H9 (cell line): ENCODE data around the gene GPC6. TPM values are rescaled to one million over a fixed set of nuclear protein-coding genes. Genes with fewer than 3 reads are reported as not detected.

Experiments used
- DNase-seq: peaks from one replicate; pipeline ENCODE4 v3.0.0-alpha.2; 2017
- H2AFZ ChIP-seq: one replicate; pipeline ENCODE4 v1.6.1; 2013; ENCODE audit warnings: mild to moderate bottlenecking, low read length, control low read depth, moderate library complexity
- H2AK5ac ChIP-seq: 2 replicates; pipeline ENCODE4 v1.6.1; 2013; ENCODE audit warnings: low read length, control low read depth, mixed read lengths; ENCODE audit not compliant: insufficient read length
- H2BK120ac ChIP-seq: one replicate; pipeline ENCODE4 v1.6.1; 2013; ENCODE audit warnings: low read depth, mild to moderate bottlenecking, low read length, control low read depth, inconsistent platforms; ENCODE audit not compliant: poor library complexity, severe bottlenecking
- H2BK12ac ChIP-seq: 2 replicates; pipeline ENCODE4 v1.6.1; 2013; ENCODE audit warnings: low read length, control low read depth, mixed read lengths, low read depth; ENCODE audit not compliant: insufficient read length
- H2BK15ac ChIP-seq: 2 replicates; pipeline ENCODE4 v1.6.1; 2013; ENCODE audit warnings: low read depth, low read length, control low read depth
- H2BK20ac ChIP-seq: one replicate; pipeline ENCODE4 v1.6.1; 2013; ENCODE audit warnings: low read depth, mild to moderate bottlenecking, low read length, control low read depth, inconsistent platforms; ENCODE audit not compliant: poor library complexity, severe bottlenecking
- H2BK5ac ChIP-seq: 2 replicates; pipeline ENCODE4 v1.6.1; 2013; ENCODE audit warnings: low read length, control low read depth, mixed read lengths; ENCODE audit not compliant: insufficient read length
- H3K14ac ChIP-seq: 2 replicates; pipeline ENCODE4 v1.6.1; 2013; ENCODE audit warnings: low read length, control low read depth; ENCODE audit not compliant: insufficient read depth
- H3K18ac ChIP-seq: 2 replicates; pipeline ENCODE4 v1.6.1; 2013; ENCODE audit warnings: low read depth, mild to moderate bottlenecking, mixed read lengths, low read length, control low read depth; ENCODE audit not compliant: insufficient read length
- H3K23ac ChIP-seq: 2 replicates; pipeline ENCODE4 v1.6.1; 2013; ENCODE audit warnings: low read length, control low read depth, mixed read lengths, low read depth; ENCODE audit not compliant: insufficient read length
- H3K23me2 ChIP-seq: 2 replicates; pipeline ENCODE4 v1.6.1; 2013; ENCODE audit warnings: low read depth, mild to moderate bottlenecking, mixed read lengths, low read length, control low read depth; ENCODE audit not compliant: insufficient read length, poor library complexity, severe bottlenecking
- H3K27ac ChIP-seq: 2 replicates; pipeline ENCODE4 v1.5.1; 2013; ENCODE audit warnings: low read length, control low read depth, mixed read lengths, low read depth; ENCODE audit not compliant: insufficient read length
- H3K27me3 ChIP-seq: 2 replicates; pipeline ENCODE4 v1.6.1; 2013; ENCODE audit warnings: low read length, control low read depth, inconsistent platforms; ENCODE audit not compliant: insufficient read depth
- H3K4ac ChIP-seq: 2 replicates; pipeline ENCODE4 v1.6.1; 2013; ENCODE audit warnings: low read depth, mild to moderate bottlenecking, control low read depth, inconsistent platforms, low read length, moderate library complexity
- H3K4me1 ChIP-seq: 2 replicates; pipeline ENCODE4 v1.6.1; 2013; ENCODE audit warnings: low read length, control low read depth, inconsistent platforms; ENCODE audit not compliant: insufficient read depth
- H3K4me2 ChIP-seq: 2 replicates; pipeline ENCODE4 v1.6.1; 2013; ENCODE audit warnings: low read length, control low read depth, mixed read lengths; ENCODE audit not compliant: insufficient read length, insufficient read depth
- H3K56ac ChIP-seq: 2 replicates; pipeline ENCODE4 v1.6.1; 2013; ENCODE audit warnings: low read depth, mild to moderate bottlenecking, mixed read lengths, low read length, control low read depth; ENCODE audit not compliant: insufficient read length
- H3K79me1 ChIP-seq: 2 replicates; pipeline ENCODE4 v1.6.1; 2013; ENCODE audit warnings: low read depth, mild to moderate bottlenecking, moderate library complexity, low read length, control low read depth, inconsistent platforms; ENCODE audit not compliant: insufficient read depth, poor library complexity, severe bottlenecking
- H3K79me2 ChIP-seq: 2 replicates; pipeline ENCODE4 v1.6.1; 2013; ENCODE audit warnings: low read length, control low read depth, inconsistent platforms; ENCODE audit not compliant: insufficient read depth
- H3K9ac ChIP-seq: 2 replicates; pipeline ENCODE4 v1.6.1; 2013; ENCODE audit warnings: low read length, control low read depth, mixed read lengths; ENCODE audit not compliant: insufficient read length; ENCODE audit errors: extremely low read depth
- H3K9me3 ChIP-seq: one replicate; pipeline ENCODE4 v1.6.1; 2013; ENCODE audit warnings: low read depth, low read length, inconsistent platforms; ENCODE audit not compliant: control insufficient read depth
- H3T11ph ChIP-seq: one replicate; pipeline ENCODE4 v1.6.1; 2013; ENCODE audit warnings: mild to moderate bottlenecking, low read length, control low read depth, inconsistent platforms
- H4K20me1 ChIP-seq: one replicate; pipeline ENCODE4 v1.6.1; 2013; ENCODE audit not compliant: control insufficient read depth, insufficient read length, insufficient read depth
- H4K5ac ChIP-seq: 2 replicates; pipeline ENCODE4 v1.6.1; 2013; ENCODE audit warnings: low read depth, mild to moderate bottlenecking, mixed read lengths, low read length, control low read depth; ENCODE audit not compliant: insufficient read length
- H4K8ac ChIP-seq: replicated peaks from 2 replicates; pipeline ENCODE4 v1.6.1; 2013; ENCODE audit warnings: low read length, control low read depth, mixed read lengths, low read depth; ENCODE audit not compliant: insufficient read length
- H4K91ac ChIP-seq: 2 replicates; pipeline ENCODE4 v1.6.1; 2013; ENCODE audit warnings: low read depth, mild to moderate bottlenecking, moderate library complexity, mixed read lengths, low read length, control low read depth; ENCODE audit not compliant: insufficient read length
- H3K27ac Mint-ChIP-seq, 3 experiments: 2 replicates in 2 of 3; 3 replicates in 1 of 3; pipeline ENCODE4 v1.8.0; 2020 to 2021; ENCODE audit warnings: mixed read lengths in 3 of 3, mild to moderate bottlenecking in 1 of 3, moderate library complexity in 1 of 3
- H3K27me3 Mint-ChIP-seq: 2 replicates; pipeline ENCODE4 v1.8.0; 2021; ENCODE audit warnings: low read depth, mild to moderate bottlenecking, moderate library complexity, mixed read lengths
- H3K36me3 Mint-ChIP-seq, 3 experiments: 2 replicates in 2 of 3; 3 replicates in 1 of 3; pipeline ENCODE4 v1.8.0; 2020 to 2021; ENCODE audit warnings: low read depth in 3 of 3, mixed read lengths in 3 of 3; ENCODE audit not compliant: insufficient read depth in 1 of 3
- H3K4me1 Mint-ChIP-seq, 2 experiments: 2 replicates each; pipeline ENCODE4 v1.8.0; 2020; ENCODE audit warnings: mixed read lengths in 2 of 2
- H3K4me3 Mint-ChIP-seq, 2 experiments: 2 replicates in 1 of 2; 3 replicates in 1 of 2; pipeline ENCODE4 v1.8.0; 2020 to 2021; ENCODE audit warnings: mild to moderate bottlenecking in 2 of 2, mixed read lengths in 2 of 2, moderate library complexity in 1 of 2
- H3K9me3 Mint-ChIP-seq, 2 experiments: 2 replicates in 1 of 2; 3 replicates in 1 of 2; pipeline ENCODE4 v1.8.0; 2020; ENCODE audit warnings: mild to moderate bottlenecking in 2 of 2, mixed read lengths in 2 of 2, moderate library complexity in 1 of 2
- CTCF ChIP-seq: fragments of 200-600 bp; sonication (generic); conservative IDR thresholded peaks from 3 replicates; pipeline ENCODE4 v1.8.0; 2021; ENCODE audit warnings: antibody characterized with exemption, mild to moderate bottlenecking
- WGBS: extraction: QIAGEN DNeasy Blood & Tissue Kit; methylation state at CpG from one replicate; pipeline ENCODE4 v1.1.7; 2013; ENCODE audit warnings: missing lambda C conversion rate, low lambda C conversion rate, mixed read lengths; ENCODE audit not compliant: insufficient read length; ENCODE audit errors: extremely low coverage; 5-methylcytosine and 5-hydroxymethylcytosine counted together
- total RNA-seq: library from RNA; stranded (reverse); gene quantifications from 2 replicates; pipeline ENCODE4 v1.2.1, GENCODE V29; 2021

GPC6 gene
- total RNA-seq, 1 experiment from 2014 or later, result 15.6 TPM

GRCh38 chr13:94366677-94367076 lies 1140.1 kb downstream of the GPC6 start:
- Histone ChIP-seq H2BK120ac (no peak overlapping the region), H3K27me3 (no peaks in the 10 kb centered on the region), H2BK20ac (no peak overlapping the region), H3K9me3 (no peaks in the 10 kb centered on the region), H3K4me2 (no peak overlapping the region), H4K20me1 (no peaks in the 10 kb centered on the region), H2BK12ac (no peak overlapping the region), H4K5ac (no peak overlapping the region), H3K27ac (no peak overlapping the region), H3K23ac (no peak overlapping the region), H4K8ac (no peak overlapping the region), H3K4ac (no peak overlapping the region), H2AK5ac (no peak overlapping the region), H3T11ph (no peak overlapping the region), H3K9ac (no peak overlapping the region), H2BK15ac (no peak overlapping the region), H2AFZ (no peak overlapping the region), H3K14ac (no peak overlapping the region), H3K56ac (no peak overlapping the region), H3K18ac (no peak overlapping the region), H4K91ac (no peak overlapping the region), H3K23me2 (no peaks in the 10 kb centered on the region), H3K79me1 (no peaks in the 10 kb centered on the region), H2BK5ac (no peak overlapping the region), H3K79me2 (no peaks in the 10 kb centered on the region), H3K4me1 (no peaks in the 10 kb centered on the region)
- no peak for DNase-seq
- H3K27me3 Mint-ChIP-seq, result no peaks in the 10 kb centered on the region
- no peaks in the 10 kb centered on the region for H3K36me3 Mint-ChIP-seq
- no peaks in the 10 kb centered on the region for H3K9me3 Mint-ChIP-seq
- H3K4me3 Mint-ChIP-seq, result no peak overlapping the region
- TF ChIP-seq CTCF, result no peak
- peak overlapping the region in 1 of 3 experiments; percentile 62; a peak in 1 of 7 replicates for H3K27ac Mint-ChIP-seq
- peaks cover 5 to 7% of the 10 kb centered on the region in 2 experiments for H3K4me1 Mint-ChIP-seq
- WGBS, result no CpG with 5 or more reads among the region's 4 CpGs
